GM12891 (cell line): ENCODE data around the gene GPC5.

Experiments
- PAX5 ChIP-seq: IDR thresholded peaks from 2 replicates; pipeline ENCODE4 v1.6.1; 2011; ENCODE audit warnings: low read length, moderate library complexity, mild to moderate bottlenecking; ENCODE audit not compliant: insufficient read depth, severe bottlenecking
- POLR2A ChIP-seq: IDR thresholded peaks from 2 replicates; pipeline ENCODE4 v1.6.1; 2011; ENCODE audit warnings: low read depth, low read length, control low read depth
- POLR2AphosphoS5 ChIP-seq: IDR thresholded peaks from 2 replicates; pipeline ENCODE4 v1.6.1; 2011; ENCODE audit warnings: low read depth, low read length, control low read depth
- POU2F2 ChIP-seq: IDR thresholded peaks from 2 replicates; pipeline ENCODE4 v1.6.1; 2011; ENCODE audit warnings: low read depth, mild to moderate bottlenecking, control low read depth, low read length, moderate library complexity
- SPI1 ChIP-seq: IDR thresholded peaks from 2 replicates; pipeline ENCODE4 v1.6.1; 2011; ENCODE audit warnings: low read depth, low read length, control low read depth
- TAF1 ChIP-seq: IDR thresholded peaks from 2 replicates; pipeline ENCODE4 v1.6.1; 2011; ENCODE audit warnings: low read depth, low read length, control low read depth

DNA sequence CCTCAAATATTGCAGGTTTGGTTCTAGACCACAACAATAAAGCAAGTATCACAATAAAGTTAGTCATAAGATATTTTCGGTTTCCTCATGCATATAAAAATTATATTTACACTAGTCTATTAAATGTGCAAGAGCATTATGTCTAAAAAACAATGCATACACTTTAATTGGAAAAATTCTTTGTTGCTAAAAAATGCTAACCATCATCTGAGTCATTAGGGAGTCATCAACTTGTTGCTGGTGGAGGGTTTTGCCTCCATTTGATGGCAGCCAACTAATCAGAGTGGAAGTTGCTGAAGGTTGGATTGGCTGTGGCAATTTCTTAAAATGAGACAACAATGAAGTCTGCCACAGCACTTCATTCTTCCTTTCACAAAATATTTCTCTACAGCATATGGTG, 1405.9 kb downstream of the GPC5 start:
- TF ChIP-seq POLR2AphosphoS5, result no peak
- TF ChIP-seq POLR2A, result no peak
- no peak for TF ChIP-seq TAF1
- no peak for TF ChIP-seq POU2F2
- no peak for TF ChIP-seq SPI1
- no peak for TF ChIP-seq PAX5
